GM19324 (cell line): ENCODE data around the gene TRIM69.

Experiments
- ATAC-seq: cut with Tn5 transposase; IDR thresholded peaks from one replicate; pipeline ENCODE4 v1.9.1; 2021; ENCODE audit warnings: mild to moderate bottlenecking, moderate library complexity; ENCODE audit not compliant: unreplicated experiment, low FRiP score

TRIM69 gene

DNA sequence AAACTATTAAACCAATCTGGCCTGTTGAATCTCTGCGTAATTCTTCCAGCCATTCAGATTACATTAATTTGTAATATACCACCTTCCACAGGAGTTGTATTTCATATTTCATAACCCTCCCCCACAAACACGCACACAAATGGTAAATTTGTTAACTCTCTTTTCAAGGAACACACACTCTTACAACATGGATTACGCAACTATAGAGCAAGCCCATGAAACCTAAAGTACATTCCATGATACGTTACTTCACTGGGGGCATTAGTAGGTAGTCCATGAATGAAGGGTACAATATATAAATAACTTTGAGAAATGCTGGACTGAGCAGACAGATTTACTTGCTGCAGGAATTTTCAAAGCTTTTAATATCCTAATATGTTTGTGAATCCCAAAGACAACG lies 65.0 kb downstream of the TRIM69 start:
- ATAC-seq, result no peak

DNA sequence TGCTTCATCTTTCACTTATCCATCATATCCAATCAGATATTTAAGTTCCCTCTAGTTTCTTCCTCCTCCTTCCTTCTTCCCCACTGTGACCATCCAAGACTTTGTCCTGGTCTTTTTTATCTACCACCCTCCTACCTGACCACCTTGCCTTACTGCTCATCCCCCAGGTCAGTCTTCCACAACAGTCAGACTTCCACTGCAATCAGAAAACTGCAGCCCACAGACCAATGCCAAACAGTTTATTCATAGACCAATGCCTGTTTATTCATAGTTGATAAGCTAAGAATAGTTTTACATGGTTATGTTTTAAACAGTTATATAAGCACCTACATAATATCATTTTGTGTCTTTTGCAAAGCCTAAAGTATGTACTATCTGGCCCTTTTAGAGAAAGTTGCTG lies 65.5 kb downstream of the TRIM69 start:
- no peak for ATAC-seq

DNA sequence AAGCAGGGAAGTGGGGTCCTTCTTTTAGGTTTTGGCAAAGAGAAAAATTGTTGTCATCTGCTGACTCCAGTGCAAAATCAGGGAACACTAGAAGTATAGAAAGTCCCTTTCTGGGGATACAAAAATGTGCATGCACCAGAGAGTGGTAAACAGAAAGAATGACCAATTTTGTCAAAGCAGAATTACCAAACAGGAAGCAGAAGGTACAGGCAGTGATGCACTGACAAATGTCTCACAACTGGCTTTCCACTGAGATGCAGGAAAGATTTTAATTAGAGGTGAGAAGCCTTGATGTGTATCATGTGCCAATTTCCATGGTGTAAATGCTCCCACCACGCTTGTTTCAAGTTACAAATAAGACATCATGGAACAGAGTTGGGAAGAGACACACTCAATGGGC lies 66.0 kb downstream of the TRIM69 start:
- no peak for ATAC-seq

DNA sequence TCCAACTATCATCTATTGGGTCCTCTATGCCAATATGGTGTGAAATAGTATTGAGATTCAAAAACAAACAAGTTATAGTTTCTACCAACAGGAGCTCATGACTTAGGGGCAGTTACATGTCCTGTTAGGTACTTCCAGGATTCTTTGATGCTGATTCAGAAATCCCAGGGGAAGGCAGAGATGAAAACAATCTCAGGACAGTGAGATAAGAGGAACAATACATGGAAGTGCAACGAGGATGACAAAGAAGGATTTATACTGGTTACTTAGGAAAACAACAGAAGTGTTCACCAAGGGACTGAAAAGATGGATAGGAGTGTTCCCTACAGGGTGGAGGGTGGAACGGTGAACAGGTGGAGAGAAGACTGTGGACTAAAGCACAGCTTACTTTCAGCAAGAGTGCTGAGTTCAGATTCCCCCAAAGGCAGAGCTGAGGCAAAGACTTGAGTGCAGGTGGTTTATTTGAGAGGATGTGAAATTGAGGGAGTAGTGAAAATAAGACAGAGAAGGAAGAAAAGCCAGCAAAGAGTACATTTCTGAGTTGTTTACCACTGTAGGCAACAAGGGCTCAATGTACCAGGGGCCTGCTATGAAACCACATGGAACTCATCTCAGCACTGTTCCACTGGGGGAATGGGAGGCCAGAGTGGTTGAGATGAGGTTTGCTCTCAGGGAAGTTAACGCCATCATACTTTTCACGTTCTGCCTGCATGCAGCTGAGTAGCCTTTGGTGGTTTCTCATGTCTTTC lies 68.1 kb downstream of the TRIM69 start:
- no peak for ATAC-seq

DNA sequence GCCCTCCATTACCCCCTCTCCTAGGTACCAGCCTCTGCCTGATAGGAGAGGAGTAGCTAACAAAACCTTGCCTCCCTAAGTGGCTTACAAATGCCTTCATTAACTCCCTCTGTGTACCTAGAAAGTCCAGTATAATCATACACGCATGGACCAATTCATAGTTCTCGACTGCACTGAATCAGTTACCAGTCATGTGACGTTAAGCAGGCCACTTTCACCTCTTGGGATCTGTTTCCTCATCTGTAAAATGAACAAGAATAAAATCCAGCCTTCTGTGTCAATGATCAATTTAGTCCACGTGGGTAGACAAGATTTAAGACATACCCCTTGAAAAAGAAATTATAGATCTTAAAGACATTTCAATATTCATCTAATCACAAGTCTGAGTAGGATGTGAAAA lies 72.2 kb downstream of the TRIM69 start:
- no peak for ATAC-seq

DNA sequence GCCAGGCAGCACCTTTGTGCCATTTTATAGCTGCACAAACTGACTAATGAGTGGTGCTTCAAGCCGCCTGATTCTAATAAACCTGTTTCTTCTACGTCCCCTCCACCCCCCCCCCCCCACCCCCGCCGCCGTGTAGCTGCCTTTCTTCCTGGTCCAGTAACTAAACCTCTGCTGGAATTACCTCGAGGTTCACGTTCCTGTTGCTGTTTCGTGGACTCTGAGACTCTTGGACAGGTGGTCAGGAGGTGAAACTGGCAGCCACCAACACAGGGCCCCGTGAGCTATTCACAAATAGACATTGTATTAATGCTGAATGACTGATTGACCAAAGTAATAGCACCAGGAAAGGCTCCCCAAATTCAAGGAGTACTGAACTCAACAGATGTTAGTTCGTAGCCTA lies 73.9 kb downstream of the TRIM69 start:
- no peak for ATAC-seq

DNA sequence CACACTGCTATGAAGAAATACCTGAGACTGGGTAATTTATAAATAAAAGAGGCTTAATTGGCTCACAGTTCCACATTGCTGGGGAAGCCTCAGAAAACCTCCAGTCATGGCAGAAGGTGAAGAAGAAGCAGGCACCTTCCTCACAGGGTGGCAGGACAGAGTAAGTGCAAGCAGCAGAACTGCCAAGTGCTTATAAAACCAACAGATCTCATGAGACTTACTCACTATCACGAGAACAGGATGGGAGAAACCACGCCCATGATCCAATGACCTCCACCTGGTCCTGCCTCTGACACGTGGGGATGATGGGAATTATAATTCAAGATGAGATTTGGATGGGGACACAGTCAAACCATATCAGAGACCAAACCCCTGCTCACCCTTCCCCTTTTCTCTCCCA lies 75.0 kb downstream of the TRIM69 start:
- ATAC-seq, result no peak

DNA sequence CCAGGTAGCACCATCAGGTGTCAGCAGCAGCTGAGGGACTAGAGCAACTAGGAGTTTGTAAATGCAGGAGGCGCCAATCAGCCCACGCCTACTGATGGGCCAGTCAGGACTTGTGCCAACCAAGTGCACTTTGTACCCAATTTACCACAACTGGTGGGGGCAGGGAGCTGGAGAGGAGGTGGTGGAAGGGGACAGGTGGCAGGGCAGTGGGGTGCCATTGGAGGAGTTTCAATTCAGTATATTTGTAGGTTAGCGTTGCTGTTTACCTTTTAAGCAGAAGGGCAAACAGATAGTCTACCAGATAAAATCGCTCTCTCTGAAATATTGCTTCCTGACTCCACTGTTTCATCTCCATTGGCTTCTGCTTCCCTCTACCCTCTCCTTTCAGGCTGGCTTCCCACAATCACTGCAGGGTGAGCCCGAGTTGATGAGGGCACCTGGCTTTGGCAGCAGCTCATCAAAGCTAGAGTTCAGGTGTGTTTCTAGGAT lies 75.7 kb downstream of the TRIM69 start:
- ATAC-seq, result no peak

DNA sequence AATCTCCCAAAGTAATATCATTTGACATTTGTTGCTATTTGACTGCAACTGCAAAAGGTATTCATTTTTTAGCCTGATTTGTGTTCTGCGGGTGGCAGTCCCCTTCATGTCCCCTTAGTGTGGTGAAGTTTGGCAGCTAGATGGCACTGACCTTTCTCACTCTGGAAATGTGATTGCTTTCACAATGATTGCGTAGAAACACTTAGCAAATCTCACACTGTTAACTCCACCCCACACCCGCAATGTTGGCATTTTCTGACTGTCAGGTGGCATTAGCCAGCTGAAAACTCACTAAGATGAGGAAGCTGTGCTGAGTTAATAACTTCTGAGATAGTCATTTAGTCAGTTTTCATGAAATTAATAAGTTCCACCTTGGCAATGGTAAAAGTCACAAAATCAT lies 76.9 kb downstream of the TRIM69 start:
- ATAC-seq, result no peak
